ENCODE data around the gene TMEM123.

TMEM123 gene

GRCh38 chr11:102347462-102348370 is 104.8 kb downstream of the TMEM123 start:
- DNase-seq: peak; percentile 83

GRCh38 chr11:102346748-102347461 is 105.7 kb downstream of the TMEM123 start, which contains the start of gene BIRC2:
BIRC2 (plus strand) TSS chr11:102347214; CDS start chr11:102349855, 2,641 bp downstream.
- DNase-seq: peak; percentile 98

GRCh38 chr11:102346456-102346747 is 106.2 kb downstream of the TMEM123 start:
- DNase-seq: no peak

All from eye (tissue), 1 donor.